Caco-2 (cell line): Measurements from ENCODE around the gene ATP8B4. TPM values are rescaled to one million over a fixed set of nuclear protein-coding genes. Genes with fewer than 3 reads are reported as not detected.
A peak's percentile ranks its signal among the peaks of the same experiment; 100 is the strongest.

Experiments
- BruUV-seq: library from RNA; stranded (reverse); fragments of 400-500 nt; replicated peaks from 2 replicates; lab custom pipeline; 2021; lab: Mats Ljungman, UMichigan
- CTCF ChIA-PET: fragments of 300-600 bp; sonication (Branson Sonifier 250); formaldehyde crosslinking; loops from one replicate; lab custom pipeline; 2022; ENCODE audit warnings: antibody characterized with exemption; lab: Charles Lee
- POLR2A ChIA-PET: fragments of 300-600 bp; sonication (Branson Sonifier 250); formaldehyde crosslinking; loops from one replicate; lab custom pipeline; 2022; ENCODE audit warnings: antibody characterized with exemption; lab: Charles Lee
- DNase-seq, 2 experiments: peaks; one replicate each; pipeline versions ENCODE4 v3.0.0 to v3.0.0-alpha.2; 2020 to 2022
- H3K27me3 ChIP-seq: replicated peaks from 2 replicates; pipeline ENCODE4 v1.6.0; 2011; ENCODE audit warnings: low read length; ENCODE audit not compliant: control insufficient read depth, insufficient read depth
- H3K36me3 ChIP-seq: 2 replicates; pipeline ENCODE4 v1.5.1; 2011; ENCODE audit warnings: low read length; ENCODE audit not compliant: control insufficient read depth, insufficient read depth
- H3K4me1 ChIP-seq: fragments of 250-450 bp; sonication (Bioruptor Pico); 2 replicates; pipeline ENCODE4 v1.5.1; 2020; ENCODE audit warnings: mild to moderate bottlenecking
- H3K4me3 ChIP-seq: 2 replicates; pipeline ENCODE4 v1.5.1; 2011; ENCODE audit warnings: low read depth, mild to moderate bottlenecking, control low read depth, low read length
- H3K9me3 ChIP-seq: fragments of 250-450 bp; sonication (Bioruptor Pico); 2 replicates; pipeline ENCODE4 v1.5.1; 2020; ENCODE audit warnings: mild to moderate bottlenecking, moderate library complexity
- H3K27ac Mint-ChIP-seq: one replicate; pipeline ENCODE4 v1.8.0; 2022; ENCODE audit warnings: mixed read lengths; ENCODE audit not compliant: unreplicated experiment
- H3K27me3 Mint-ChIP-seq: one replicate; pipeline ENCODE4 v1.8.0; 2022; ENCODE audit warnings: mixed read lengths; ENCODE audit not compliant: insufficient read depth, unreplicated experiment
- H3K36me3 Mint-ChIP-seq: one replicate; pipeline ENCODE4 v1.8.0; 2022; ENCODE audit warnings: mild to moderate bottlenecking, mixed read lengths; ENCODE audit not compliant: insufficient read depth, unreplicated experiment
- H3K4me1 Mint-ChIP-seq: one replicate; pipeline ENCODE4 v1.8.0; 2022; ENCODE audit warnings: low read depth, mixed read lengths; ENCODE audit not compliant: unreplicated experiment
- H3K4me3 Mint-ChIP-seq: one replicate; pipeline ENCODE4 v1.8.0; 2022; ENCODE audit warnings: mild to moderate bottlenecking, moderate library complexity, mixed read lengths; ENCODE audit not compliant: unreplicated experiment
- H3K9me3 Mint-ChIP-seq: one replicate; pipeline ENCODE4 v1.8.0; 2022; ENCODE audit warnings: mixed read lengths; ENCODE audit not compliant: unreplicated experiment
- CTCF ChIP-seq, 2 experiments: fragments of 200-600 bp in 1 of 2; IDR thresholded peaks; 1 replicate in 1 of 2; 2 replicates in 1 of 2; pipeline versions ENCODE4 v1.5.1 to v1.8.0; 2011 to 2022; ENCODE audit warnings: antibody characterized with exemption in 1 of 2, control low read depth in 1 of 2, inconsistent platforms in 1 of 2, low read depth in 1 of 2, low read length in 1 of 2, mild to moderate bottlenecking in 1 of 2, moderate library complexity in 1 of 2; ENCODE audit not compliant: insufficient read depth in 1 of 2, severe bottlenecking in 1 of 2, unreplicated experiment in 1 of 2
- intact Hi-C: fragments of 100-400 bp; cut with micrococcal nuclease; formaldehyde crosslinking; loops from one replicate; pipeline ENCODE4 v1.10.0; 2022; ENCODE audit not compliant: unreplicated experiment
- total RNA-seq: library from RNA; stranded (reverse); gene quantifications from 2 replicates; pipeline ENCODE4 v1.2.3, GENCODE V29; 2022

Gene ATP8B4
- total RNA-seq, 1 experiment from 2014 or later, result 0.57 TPM

GRCh38 chr15:49986326-49986725 lies 132.7 kb downstream of the ATP8B4 start:
- Mint-ChIP-seq H3K4me3 (no peak overlapping the region), H3K27me3 (no peaks in the 10 kb centered on the region), H3K9me3 (peaks cover 16% of the 10 kb centered on the region), H3K27ac (no peak overlapping the region), H3K4me1 (peaks cover 24% of the 10 kb centered on the region), H3K36me3 (no peaks in the 10 kb centered on the region)
- no TSS peak for BruUV-seq
- TF ChIP-seq CTCF (IDR thresholded peaks at IDR 0.05; ENCODE audit: insufficient read depth in 1 of 2, low read depth in 1 of 2, low read length in 1 of 2, severe bottlenecking in 1 of 2, unreplicated experiment in 1 of 2), result no peak
- ChIA-PET POLR2A (no interaction called here), CTCF (no interaction called here)
- H3K4me3 ChIP-seq, result no peak overlapping the region
- no peaks in the 10 kb centered on the region for H3K36me3 ChIP-seq
- H3K27me3 ChIP-seq, result no peaks in the 10 kb centered on the region
- DNase-seq, result no peak
- intact Hi-C loops, result no loop called here
- H3K4me1 ChIP-seq, result peaks cover 31% of the 10 kb centered on the region
- no peaks in the 10 kb centered on the region for H3K9me3 ChIP-seq

- BruUV-seq, result no TSS peak
- ChIA-PET CTCF (no interaction called here), POLR2A (no interaction called here)
- Histone ChIP-seq H3K9me3 (no peaks in the 10 kb centered on the region), H3K4me3 (no peak overlapping the region), H3K27me3 (no peaks in the 10 kb centered on the region), H3K4me1 (peaks cover 31% of the 10 kb centered on the region), H3K36me3 (no peaks in the 10 kb centered on the region)
- Mint-ChIP-seq H3K4me3 (no peak overlapping the region), H3K27me3 (no peaks in the 10 kb centered on the region), H3K4me1 (peaks cover 25% of the 10 kb centered on the region), H3K36me3 (no peaks in the 10 kb centered on the region), H3K27ac (no peak overlapping the region), H3K9me3 (peaks cover 16% of the 10 kb centered on the region)
- no peak for TF ChIP-seq CTCF (IDR thresholded peaks at IDR 0.05; ENCODE audit: insufficient read depth in 1 of 2, low read depth in 1 of 2, low read length in 1 of 2, severe bottlenecking in 1 of 2, unreplicated experiment in 1 of 2)
- intact Hi-C loops, result no loop called here
- no peak for DNase-seq
Measured at GRCh38 chr15:49985463-49985862, 133.6 kb downstream of the ATP8B4 start.

GRCh38 chr15:49984436-49984835 lies 134.6 kb downstream of the ATP8B4 start:
- no peaks in the 10 kb centered on the region for H3K9me3 ChIP-seq
- ChIA-PET CTCF (no interaction called here), POLR2A (no interaction called here)
- peaks cover 31% of the 10 kb centered on the region for H3K4me1 ChIP-seq
- intact Hi-C loops, result no loop called here
- no peak for TF ChIP-seq CTCF (IDR thresholded peaks at IDR 0.05; ENCODE audit: insufficient read depth in 1 of 2, low read depth in 1 of 2, low read length in 1 of 2, severe bottlenecking in 1 of 2, unreplicated experiment in 1 of 2)
- Mint-ChIP-seq H3K4me3 (no peak overlapping the region), H3K27ac (peak overlapping the region; percentile 55), H3K4me1 (peaks cover 30% of the 10 kb centered on the region), H3K27me3 (no peaks in the 10 kb centered on the region), H3K36me3 (no peaks in the 10 kb centered on the region), H3K9me3 (peaks cover 16% of the 10 kb centered on the region)
- peak; percentile 64 to 70 for DNase-seq
- no TSS peak for BruUV-seq
- H3K36me3 ChIP-seq, result no peaks in the 10 kb centered on the region
- H3K4me3 ChIP-seq, result no peak overlapping the region
- H3K27me3 ChIP-seq, result no peaks in the 10 kb centered on the region
